GM23338 (cell line): ENCODE measurements around the gene PIK3IP1.

Experiments used
- EZH2phosphoT487 ChIP-seq: fragments of 200-600 bp; sonication (generic); IDR thresholded peaks from one replicate; pipeline ENCODE4 v1.8.1; 2018; ENCODE audit warnings: antibody characterized with exemption; ENCODE audit not compliant: unreplicated experiment
- TF ChIP-seq, protein P1 (sequence below), 2 experiments: fragments of 200-600 bp in 1 of 2; sonication (generic) in 1 of 2; conservative IDR thresholded peaks; 2 replicates each; pipeline versions ENCODE4 v1.5.1 to v1.6.1; 2016 to 2017; ENCODE audit warnings: antibody characterized with exemption in 2 of 2, low read depth in 2 of 2, mild to moderate bottlenecking in 2 of 2, moderate library complexity in 1 of 2

DNA sequence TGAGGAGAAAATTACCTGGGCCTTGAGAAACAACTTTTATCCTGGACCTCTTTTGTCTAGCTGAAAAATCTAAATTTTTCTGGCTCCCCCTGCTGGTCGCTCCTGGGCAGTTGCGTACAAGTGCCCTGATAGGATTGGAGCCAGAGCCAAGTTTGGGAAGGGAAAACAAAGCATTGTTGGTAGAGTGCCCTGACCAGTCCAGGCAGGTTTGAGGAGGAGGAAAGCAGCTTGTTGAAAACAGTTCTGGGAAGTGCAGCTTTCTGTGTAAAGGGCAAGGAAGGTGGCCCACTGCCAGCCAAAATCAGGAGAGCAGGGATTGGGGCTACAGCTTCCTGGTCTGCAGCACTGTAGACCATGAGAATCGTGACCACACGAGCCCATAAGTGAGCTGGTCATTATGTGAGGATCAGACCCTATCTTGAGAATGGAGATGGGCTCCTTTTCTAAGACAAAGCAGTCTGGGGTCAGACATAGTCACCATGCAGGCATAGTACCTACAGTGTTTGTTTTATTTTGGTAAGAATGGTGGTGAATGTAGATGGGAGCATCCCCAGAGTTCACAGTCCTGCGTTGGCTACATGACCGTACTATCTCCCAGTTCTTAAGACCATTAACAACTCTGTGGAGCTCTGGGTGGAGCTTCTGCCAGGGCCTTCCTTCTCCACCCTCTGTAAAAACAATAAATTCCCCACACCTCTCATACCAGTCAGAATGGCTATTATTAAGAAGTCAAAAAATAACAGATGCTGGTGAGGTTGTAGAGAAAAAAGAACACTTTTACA, 21.3 kb upstream of the PIK3IP1 start:
- TF ChIP-seq, protein P1, sequence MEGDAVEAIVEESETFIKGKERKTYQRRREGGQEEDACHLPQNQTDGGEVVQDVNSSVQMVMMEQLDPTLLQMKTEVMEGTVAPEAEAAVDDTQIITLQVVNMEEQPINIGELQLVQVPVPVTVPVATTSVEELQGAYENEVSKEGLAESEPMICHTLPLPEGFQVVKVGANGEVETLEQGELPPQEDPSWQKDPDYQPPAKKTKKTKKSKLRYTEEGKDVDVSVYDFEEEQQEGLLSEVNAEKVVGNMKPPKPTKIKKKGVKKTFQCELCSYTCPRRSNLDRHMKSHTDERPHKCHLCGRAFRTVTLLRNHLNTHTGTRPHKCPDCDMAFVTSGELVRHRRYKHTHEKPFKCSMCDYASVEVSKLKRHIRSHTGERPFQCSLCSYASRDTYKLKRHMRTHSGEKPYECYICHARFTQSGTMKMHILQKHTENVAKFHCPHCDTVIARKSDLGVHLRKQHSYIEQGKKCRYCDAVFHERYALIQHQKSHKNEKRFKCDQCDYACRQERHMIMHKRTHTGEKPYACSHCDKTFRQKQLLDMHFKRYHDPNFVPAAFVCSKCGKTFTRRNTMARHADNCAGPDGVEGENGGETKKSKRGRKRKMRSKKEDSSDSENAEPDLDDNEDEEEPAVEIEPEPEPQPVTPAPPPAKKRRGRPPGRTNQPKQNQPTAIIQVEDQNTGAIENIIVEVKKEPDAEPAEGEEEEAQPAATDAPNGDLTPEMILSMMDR (conservative IDR thresholded peaks at IDR 0.05; ENCODE audit: low read depth in 2 of 2), result peak; percentile 83 to 99
- TF ChIP-seq EZH2phosphoT487, result no peak
